OCI-LY3 (cell line): Measurements from ENCODE around the gene PPP1R37.

Experiments used
- CTCF ChIP-seq: fragments of 200-600, 300-600 bp; sonication (generic); IDR thresholded peaks from 2 replicates; pipeline ENCODE4 v1.5.1; 2014; ENCODE audit warnings: antibody characterized with exemption, low read length, low read depth
- EZH2phosphoT487 ChIP-seq: fragments of 200-600 bp; shearing (Covaris generic); IDR thresholded peaks from 2 replicates; pipeline ENCODE4 v1.6.1; 2018; ENCODE audit warnings: antibody characterized with exemption, mixed run types, low read depth

DNA sequence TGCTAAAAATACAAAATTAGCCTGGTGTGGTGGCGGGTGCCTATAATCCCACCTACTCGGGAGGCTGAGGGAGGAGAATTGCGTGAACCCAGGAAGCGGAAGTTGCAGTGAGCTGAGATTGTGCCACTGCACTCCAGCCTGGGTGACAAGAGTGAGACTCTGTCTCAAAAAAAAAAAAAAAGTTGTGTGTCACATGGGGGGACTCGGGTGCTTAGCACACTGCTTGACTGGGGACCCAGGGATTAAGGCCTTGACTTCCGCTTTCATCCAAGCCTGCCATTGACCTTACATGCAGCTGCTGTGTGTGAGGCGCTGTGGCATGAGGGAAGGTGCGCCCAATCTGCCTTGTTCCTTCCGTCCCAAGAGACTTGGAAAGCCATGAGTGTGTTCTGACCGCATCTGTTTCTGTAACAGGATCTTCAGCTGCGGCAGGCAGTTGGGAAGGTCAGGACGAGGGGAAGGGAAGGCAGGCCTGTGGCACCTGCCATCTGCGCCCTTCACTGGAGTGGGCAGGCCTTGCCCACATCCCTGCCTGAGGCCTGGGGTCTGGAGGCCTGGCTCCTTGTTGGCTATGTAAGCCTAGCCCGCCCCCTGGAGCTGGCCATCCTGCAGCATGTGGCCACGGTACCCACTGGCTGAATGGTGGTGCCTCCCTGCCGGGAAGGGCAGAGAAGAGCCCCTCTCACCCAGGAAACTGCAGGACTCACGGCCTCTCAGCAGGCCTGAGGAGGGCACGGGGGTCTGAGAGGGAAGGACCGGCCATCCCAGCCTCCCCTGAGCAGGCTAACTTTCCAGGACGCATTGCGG lies 23.0 kb downstream of the PPP1R37 start:
- TF ChIP-seq CTCF (no peak), EZH2phosphoT487 (no peak)
